ENCODE measurements around the gene FRZB.
"Not testable (repeated sequence)": the region's sequence is repeated elsewhere in the genome, so short reads cannot be mapped to it uniquely, and the experiment has no call there.

Gene FRZB

DNA sequence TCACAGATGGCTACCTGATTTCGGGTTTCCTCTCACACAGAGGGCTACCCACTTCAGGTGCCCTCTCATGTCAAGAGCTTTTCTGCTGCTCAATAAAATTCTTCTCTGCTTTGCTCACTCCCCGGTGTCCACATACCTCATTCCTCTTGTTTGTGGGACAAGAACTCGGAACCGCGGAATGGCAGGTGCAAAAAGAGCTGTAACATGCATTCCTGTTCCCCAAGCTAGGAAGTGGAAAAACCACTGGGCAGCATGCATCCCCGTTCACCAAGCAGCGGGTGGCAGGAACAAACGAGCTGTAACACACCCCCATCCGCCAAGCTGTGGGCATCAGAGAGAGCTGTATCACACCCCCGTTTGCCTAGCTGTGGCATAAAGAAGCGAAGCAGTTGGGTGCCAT is 27.2 kb upstream of the FRZB start:
- Histone ChIP-seq H3K4me3 (ENCODE audit: low read depth, low read length) (no peak overlapping the region), H3K9me3 (no peaks in the 10 kb centered on the region), H3K4me1 (no peaks in the 10 kb centered on the region), H3K27me3 (no peaks in the 10 kb centered on the region), H3K36me3 (no peaks in the 10 kb centered on the region)
- no peak for DNase-seq
- TF ChIP-seq, protein P1, sequence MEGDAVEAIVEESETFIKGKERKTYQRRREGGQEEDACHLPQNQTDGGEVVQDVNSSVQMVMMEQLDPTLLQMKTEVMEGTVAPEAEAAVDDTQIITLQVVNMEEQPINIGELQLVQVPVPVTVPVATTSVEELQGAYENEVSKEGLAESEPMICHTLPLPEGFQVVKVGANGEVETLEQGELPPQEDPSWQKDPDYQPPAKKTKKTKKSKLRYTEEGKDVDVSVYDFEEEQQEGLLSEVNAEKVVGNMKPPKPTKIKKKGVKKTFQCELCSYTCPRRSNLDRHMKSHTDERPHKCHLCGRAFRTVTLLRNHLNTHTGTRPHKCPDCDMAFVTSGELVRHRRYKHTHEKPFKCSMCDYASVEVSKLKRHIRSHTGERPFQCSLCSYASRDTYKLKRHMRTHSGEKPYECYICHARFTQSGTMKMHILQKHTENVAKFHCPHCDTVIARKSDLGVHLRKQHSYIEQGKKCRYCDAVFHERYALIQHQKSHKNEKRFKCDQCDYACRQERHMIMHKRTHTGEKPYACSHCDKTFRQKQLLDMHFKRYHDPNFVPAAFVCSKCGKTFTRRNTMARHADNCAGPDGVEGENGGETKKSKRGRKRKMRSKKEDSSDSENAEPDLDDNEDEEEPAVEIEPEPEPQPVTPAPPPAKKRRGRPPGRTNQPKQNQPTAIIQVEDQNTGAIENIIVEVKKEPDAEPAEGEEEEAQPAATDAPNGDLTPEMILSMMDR (IDR thresholded peaks at IDR 0.05; ENCODE audit: low read depth, low read length) = no peak

DNA sequence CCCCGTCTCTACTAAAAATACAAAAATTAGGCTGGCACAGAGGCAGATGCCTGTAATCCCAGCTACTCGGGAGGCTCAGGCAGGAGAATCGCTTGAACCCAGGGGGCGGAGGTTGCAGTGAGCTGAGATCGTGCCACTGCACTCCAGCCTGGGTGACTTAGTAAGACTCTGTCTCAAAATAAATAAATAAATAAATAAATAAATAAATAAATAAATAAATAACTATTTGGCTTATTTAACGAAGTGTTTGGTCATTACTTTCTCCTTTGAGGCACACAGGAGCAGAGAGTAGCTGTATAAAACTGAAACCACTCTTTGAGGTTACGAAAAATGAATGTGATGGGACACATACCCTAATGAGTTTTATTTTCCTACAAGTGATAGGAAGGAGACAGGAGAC is 26.6 kb upstream of the FRZB start:
- not testable (repeated sequence) for H3K36me3 ChIP-seq; H3K4me1 ChIP-seq; DNase-seq; H3K4me3 ChIP-seq (ENCODE audit: low read depth, low read length); H3K9me3 ChIP-seq; H3K27me3 ChIP-seq

DNA sequence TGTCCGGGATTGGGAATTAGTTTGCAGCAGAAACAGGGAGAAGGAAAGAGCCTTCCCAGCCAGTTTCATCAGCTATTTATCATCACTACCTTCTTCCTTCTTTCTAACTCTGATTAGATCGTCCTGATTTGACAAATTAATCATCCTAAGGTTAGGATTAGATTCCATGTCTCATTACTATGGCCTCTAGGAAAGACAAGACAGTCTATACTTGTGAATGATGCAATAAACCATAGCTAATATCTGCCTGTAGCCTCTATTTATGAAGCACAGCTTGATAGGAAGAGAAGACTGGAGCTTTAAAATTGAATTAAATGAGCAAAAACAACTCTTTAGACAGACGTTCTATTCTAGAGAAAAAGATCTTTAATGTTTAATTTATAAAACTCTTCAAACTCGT is 25.2 kb upstream of the FRZB start:
- no peak overlapping the region for H3K4me3 ChIP-seq (ENCODE audit: low read depth, low read length)
- no peaks in the 10 kb centered on the region for H3K9me3 ChIP-seq
- TF ChIP-seq, protein P1 (IDR thresholded peaks at IDR 0.05; ENCODE audit: low read depth, low read length) = no peak
- no peaks in the 10 kb centered on the region for H3K36me3 ChIP-seq
- H3K27me3 ChIP-seq = no peaks in the 10 kb centered on the region
- H3K4me1 ChIP-seq = no peaks in the 10 kb centered on the region
- DNase-seq = no peak

DNA sequence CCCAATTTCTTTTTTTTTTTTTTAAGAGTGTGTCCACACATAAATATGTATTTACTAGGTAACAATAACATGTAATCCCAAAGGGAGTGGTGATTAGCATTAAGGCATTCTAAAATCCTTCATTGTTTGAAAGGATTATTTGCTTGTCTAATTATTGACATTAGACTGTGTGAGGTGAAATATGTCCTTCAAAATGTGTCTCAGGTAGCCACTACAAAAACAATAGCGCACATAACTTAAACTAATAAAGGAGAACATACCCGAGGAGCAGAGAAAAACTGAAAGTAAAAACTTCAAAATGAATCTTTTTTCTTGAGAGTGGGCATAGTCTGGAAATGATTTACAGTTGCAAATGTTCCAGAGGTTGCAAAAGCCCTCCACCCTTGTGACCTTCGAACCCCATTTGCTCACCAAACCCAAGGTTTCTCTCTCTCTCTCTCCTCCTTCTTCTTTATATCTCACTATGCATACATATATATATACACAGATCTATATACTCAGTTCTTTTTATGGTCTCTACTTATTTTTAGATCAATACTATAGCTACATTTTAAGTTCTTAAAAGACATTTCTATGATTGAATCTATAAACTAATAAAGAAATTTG is 24.4 kb upstream of the FRZB start:
- H3K27me3 ChIP-seq = no peaks in the 10 kb centered on the region
- no peak overlapping the region for H3K4me3 ChIP-seq (ENCODE audit: low read depth, low read length)
- no peaks in the 10 kb centered on the region for H3K4me1 ChIP-seq
- DNase-seq = no peak
- no peaks in the 10 kb centered on the region for H3K36me3 ChIP-seq
- TF ChIP-seq, protein P1 (IDR thresholded peaks at IDR 0.05; ENCODE audit: low read depth, low read length) = no peak
- no peaks in the 10 kb centered on the region for H3K9me3 ChIP-seq

DNA sequence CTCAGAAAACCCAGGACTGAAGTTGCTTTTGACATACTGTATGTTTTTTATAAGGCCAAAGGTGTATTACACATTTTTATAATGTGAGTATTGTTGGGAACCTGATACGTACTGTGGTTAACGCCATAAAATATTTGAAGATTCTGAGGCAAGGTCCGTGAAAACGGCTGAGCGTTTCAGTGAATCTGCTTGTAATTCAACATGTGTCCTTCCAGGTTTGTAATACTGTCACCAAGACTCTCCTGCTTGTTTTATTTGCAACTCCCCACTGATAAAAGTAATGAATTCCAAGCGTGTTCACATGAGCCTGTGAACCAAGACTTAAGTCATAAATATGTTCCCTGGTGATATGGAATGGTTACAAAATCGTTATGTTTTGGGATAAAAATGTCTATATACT is 23.9 kb upstream of the FRZB start:
- H3K36me3 ChIP-seq = no peaks in the 10 kb centered on the region
- DNase-seq = no peak
- TF ChIP-seq, protein P1 (IDR thresholded peaks at IDR 0.05; ENCODE audit: low read depth, low read length) = no peak

DNA sequence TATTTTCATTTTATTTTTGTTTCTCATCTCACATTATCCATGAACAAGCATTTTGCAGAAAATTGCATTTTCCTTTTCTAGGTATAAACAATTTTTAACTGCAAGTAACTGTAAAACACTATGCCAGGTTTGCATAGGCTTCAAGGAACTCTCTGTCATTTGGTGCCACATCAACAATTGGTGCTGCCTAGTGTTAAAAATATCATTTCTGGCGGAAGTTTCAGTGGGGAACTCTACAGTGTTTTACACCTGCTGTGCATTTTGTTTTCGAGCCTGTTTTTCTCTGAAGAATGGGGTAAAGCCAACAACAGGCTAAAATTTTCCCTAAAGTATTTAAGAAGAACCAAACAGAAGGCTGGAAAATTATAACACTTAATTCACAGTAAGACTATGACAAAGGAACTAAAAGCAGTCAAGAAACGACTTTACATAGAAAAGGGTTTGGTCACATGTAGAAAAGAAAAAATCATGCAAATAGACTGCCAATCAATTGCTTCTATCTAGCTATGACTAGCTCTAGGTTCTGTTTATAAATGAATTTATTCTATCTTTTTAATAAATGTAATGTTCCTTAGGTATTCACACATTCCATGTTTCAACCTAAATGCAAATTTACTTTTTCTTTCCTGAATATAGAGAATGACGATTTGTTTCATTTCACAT is 21.4 kb upstream of the FRZB start:
- TF ChIP-seq, protein P1 (IDR thresholded peaks at IDR 0.05; ENCODE audit: low read depth, low read length) = no peak
- no peaks in the 10 kb centered on the region for H3K27me3 ChIP-seq
- no peaks in the 10 kb centered on the region for H3K36me3 ChIP-seq
- no peak overlapping the region for H3K4me3 ChIP-seq (ENCODE audit: low read depth, low read length)
- DNase-seq = no peak
- no peaks in the 10 kb centered on the region for H3K4me1 ChIP-seq
- H3K9me3 ChIP-seq = no peaks in the 10 kb centered on the region

More for the DNA sequence above, 23.9 kb upstream of the FRZB start:
- no peaks in the 10 kb centered on the region for H3K27me3 ChIP-seq
- no peaks in the 10 kb centered on the region for H3K4me1 ChIP-seq
- no peaks in the 10 kb centered on the region for H3K9me3 ChIP-seq
- H3K4me3 ChIP-seq (ENCODE audit: low read depth, low read length) = no peak overlapping the region
